A673 (cell line): ENCODE data around the gene CSNK2B. TPM values are rescaled to one million over a fixed set of nuclear protein-coding genes. Genes with fewer than 3 reads are reported as not detected.
A peak's percentile ranks its signal among the peaks of the same experiment; 100 is the strongest.

ENCODE experiments used
- BruUV-seq: library from RNA; stranded (reverse); fragments of 400-500 nt; replicated peaks from 2 replicates; lab custom pipeline; 2021; lab: Mats Ljungman, UMichigan
- CTCF ChIA-PET: fragments of 300-600 bp; sonication (Branson Sonifier 250); formaldehyde crosslinking; loops from one replicate; lab custom pipeline; 2022; ENCODE audit warnings: antibody characterized with exemption; lab: Charles Lee
- POLR2A ChIA-PET: fragments of 300-600 bp; sonication (Branson Sonifier 250); formaldehyde crosslinking; loops from one replicate; lab custom pipeline; 2022; ENCODE audit warnings: antibody characterized with exemption; ENCODE audit not compliant: low non-redundant PET; lab: Charles Lee
- DNase-seq: peaks from one replicate; pipeline ENCODE4 v3.0.0-alpha.2; 2015; ENCODE audit warnings: low spot score
- H3K27ac ChIP-seq: fragments of 200-600 bp; sonication (generic); 2 replicates; pipeline ENCODE4 v1.5.1; 2016; ENCODE audit warnings: mixed run types, low read depth, mild to moderate bottlenecking, mixed read lengths, antibody characterized with exemption, low read length; ENCODE audit not compliant: poor library complexity, severe bottlenecking
- H3K27me3 ChIP-seq: fragments of 200-600 bp; sonication (generic); replicated peaks from 2 replicates; pipeline ENCODE4 v1.6.1; 2017; ENCODE audit warnings: mixed run types, low read depth, mild to moderate bottlenecking, mixed read lengths, antibody characterized with exemption, low read length; ENCODE audit not compliant: insufficient read depth, poor library complexity
- H3K36me3 ChIP-seq: fragments of 200-600 bp; sonication (generic); 2 replicates; pipeline ENCODE4 v1.6.1; 2016; ENCODE audit warnings: mixed run types, mild to moderate bottlenecking, mixed read lengths, antibody characterized with exemption, low read length; ENCODE audit not compliant: insufficient read depth, poor library complexity, severe bottlenecking
- H3K4me1 ChIP-seq: fragments of 200-600 bp; sonication (generic); 2 replicates; pipeline ENCODE4 v1.6.1; 2017; ENCODE audit warnings: mixed run types, mild to moderate bottlenecking, mixed read lengths, antibody characterized with exemption, low read length; ENCODE audit not compliant: insufficient read depth, poor library complexity, severe bottlenecking
- H3K4me3 ChIP-seq: fragments of 200-600 bp; sonication (generic); 2 replicates; pipeline ENCODE4 v1.5.1; 2016; ENCODE audit warnings: low read depth, mixed run types, mild to moderate bottlenecking, mixed read lengths, low read length; ENCODE audit not compliant: poor library complexity, severe bottlenecking
- H3K9me3 ChIP-seq: fragments of 200-600 bp; sonication (generic); 2 replicates; pipeline ENCODE4 v1.6.1; 2016; ENCODE audit warnings: mixed run types, low read depth, mild to moderate bottlenecking, mixed read lengths, antibody characterized with exemption, low read length; ENCODE audit not compliant: poor library complexity, severe bottlenecking
- EZH2 ChIP-seq: fragments of 200-600 bp; sonication (generic); IDR thresholded peaks from 2 replicates; pipeline ENCODE4 v1.6.1; 2017; ENCODE audit warnings: borderline replicate concordance, low read depth, mild to moderate bottlenecking, mixed read lengths, antibody characterized with exemption, low read length; ENCODE audit not compliant: poor library complexity, severe bottlenecking
- intact Hi-C: fragments of 100-400 bp; cut with micrococcal nuclease; formaldehyde crosslinking; loops from one replicate; pipeline ENCODE4 v1.10.0; 2022; ENCODE audit not compliant: unreplicated experiment
- total RNA-seq: library from RNA; stranded (reverse); gene quantifications from 2 replicates; pipeline ENCODE4 v1.2.3, GENCODE V29; 2021
- TF ChIP-seq, protein P1 (sequence below): fragments of 300-800, 200-600 bp; sonication (generic); conservative IDR thresholded peaks from 2 replicates; pipeline ENCODE4 v1.5.1; 2017; ENCODE audit warnings: low read depth, mild to moderate bottlenecking, antibody characterized with exemption, low read length, moderate library complexity, mixed read lengths

The CSNK2B gene
- total RNA-seq, 1 experiment from 2014 or later = 253 TPM

DNA sequence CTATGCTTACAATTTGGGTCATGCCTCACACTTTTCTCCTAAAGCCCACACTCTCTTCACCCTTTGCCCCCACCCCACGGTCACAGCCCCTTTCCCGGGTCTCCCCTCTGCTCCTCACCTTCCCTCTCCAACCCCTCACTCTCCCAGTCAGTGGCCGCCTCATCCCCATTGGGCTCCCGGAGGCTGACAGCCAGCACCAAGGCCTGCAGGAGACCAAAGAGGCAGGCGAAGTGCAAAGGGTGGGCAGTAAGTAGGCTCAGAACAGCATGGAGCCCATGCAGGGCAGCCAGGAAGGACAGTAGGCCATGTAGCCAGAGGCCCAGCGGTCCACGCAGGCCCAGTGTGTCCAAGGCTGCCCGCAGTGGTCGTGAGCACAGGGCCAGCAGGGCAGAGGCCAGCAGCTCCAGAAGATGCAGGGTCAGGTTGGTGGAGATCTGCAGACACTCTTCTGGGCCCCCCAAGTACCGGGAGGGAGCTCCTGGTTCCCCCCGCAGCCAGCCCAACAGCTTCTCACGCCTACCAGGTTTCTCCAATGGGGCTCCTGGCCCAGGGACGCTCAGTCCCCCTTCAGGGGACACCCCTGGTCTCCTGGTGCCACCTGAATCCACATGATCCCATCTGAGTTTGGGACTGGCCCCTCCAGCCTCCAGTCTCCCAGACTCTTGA, 6.8 kb upstream of the CSNK2B start:
- Histone ChIP-seq H3K4me3 (peak overlapping the region; percentile 83), H3K4me1 (peaks cover 39% of the 10 kb centered on the region), H3K27me3 (no peaks in the 10 kb centered on the region), H3K27ac (peak overlapping the region; percentile 88), H3K9me3 (no peaks in the 10 kb centered on the region), H3K36me3 (peaks cover 19% of the 10 kb centered on the region)
- intact Hi-C loops = loop anchor here (10.0 kb wide), 1 partner anchor 114 kb away; the partner anchor contains the start of genes ATP6V1G2, DDX39B and NFKBIL1
- ChIA-PET CTCF (no interaction called here), POLR2A (interaction anchor here (0.5 to 0.6 kb wide), 2 partner anchors 21 to 81 kb away, joined by 3 to 4 read pairs; partner anchors contain the start of gene MSH5)
- no peak for DNase-seq
- TF ChIP-seq, protein P1, sequence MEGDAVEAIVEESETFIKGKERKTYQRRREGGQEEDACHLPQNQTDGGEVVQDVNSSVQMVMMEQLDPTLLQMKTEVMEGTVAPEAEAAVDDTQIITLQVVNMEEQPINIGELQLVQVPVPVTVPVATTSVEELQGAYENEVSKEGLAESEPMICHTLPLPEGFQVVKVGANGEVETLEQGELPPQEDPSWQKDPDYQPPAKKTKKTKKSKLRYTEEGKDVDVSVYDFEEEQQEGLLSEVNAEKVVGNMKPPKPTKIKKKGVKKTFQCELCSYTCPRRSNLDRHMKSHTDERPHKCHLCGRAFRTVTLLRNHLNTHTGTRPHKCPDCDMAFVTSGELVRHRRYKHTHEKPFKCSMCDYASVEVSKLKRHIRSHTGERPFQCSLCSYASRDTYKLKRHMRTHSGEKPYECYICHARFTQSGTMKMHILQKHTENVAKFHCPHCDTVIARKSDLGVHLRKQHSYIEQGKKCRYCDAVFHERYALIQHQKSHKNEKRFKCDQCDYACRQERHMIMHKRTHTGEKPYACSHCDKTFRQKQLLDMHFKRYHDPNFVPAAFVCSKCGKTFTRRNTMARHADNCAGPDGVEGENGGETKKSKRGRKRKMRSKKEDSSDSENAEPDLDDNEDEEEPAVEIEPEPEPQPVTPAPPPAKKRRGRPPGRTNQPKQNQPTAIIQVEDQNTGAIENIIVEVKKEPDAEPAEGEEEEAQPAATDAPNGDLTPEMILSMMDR = no peak
- TF ChIP-seq EZH2 = no peak
- no TSS peak for BruUV-seq

DNA sequence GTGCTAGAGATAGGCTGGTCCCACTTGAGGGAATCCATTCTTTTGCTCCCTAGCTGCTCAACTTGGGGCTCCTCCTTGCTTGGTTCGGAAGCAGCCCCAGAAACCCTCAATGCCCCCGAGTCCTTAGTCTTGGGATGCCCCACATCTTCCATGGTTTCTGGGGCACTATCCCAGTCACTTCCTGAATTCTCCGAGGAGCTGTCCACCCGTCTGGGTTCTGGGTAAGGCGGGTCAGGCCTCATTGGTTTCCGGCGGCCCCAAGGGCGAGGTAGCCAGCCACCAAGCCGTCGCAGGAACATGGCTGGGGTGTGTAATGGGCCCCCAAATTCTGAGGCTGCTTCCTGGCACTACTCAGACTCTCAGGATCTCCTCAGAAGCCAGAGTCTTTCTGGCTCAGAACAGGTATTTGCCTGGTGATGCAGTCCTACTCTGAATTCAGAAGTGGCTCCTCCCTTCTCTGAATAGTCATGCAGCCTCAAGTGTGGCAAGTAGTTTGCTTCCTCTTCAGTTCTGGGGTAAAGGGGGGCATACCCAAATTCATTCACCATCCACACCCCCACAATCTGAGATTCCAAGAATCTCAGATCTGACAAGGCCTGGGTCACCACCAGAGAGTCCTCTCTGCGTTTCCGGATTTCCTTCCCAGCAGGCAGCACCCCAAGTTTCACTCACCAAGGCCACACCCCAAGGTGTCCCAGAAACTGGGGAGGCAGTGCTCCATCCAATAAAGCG, 6.1 kb upstream of the CSNK2B start:
- BruUV-seq = no TSS peak
- DNase-seq = no peak
- H3K27ac ChIP-seq = peak overlapping the region; percentile 88

More for the DNA sequence above, 6.1 kb upstream of the CSNK2B start:
- Histone ChIP-seq H3K36me3 (peaks cover 19% of the 10 kb centered on the region), H3K27me3 (no peaks in the 10 kb centered on the region), H3K9me3 (no peaks in the 10 kb centered on the region), H3K4me3 (peak overlapping the region; percentile 83), H3K4me1 (peaks cover 39% of the 10 kb centered on the region)
- CTCF ChIA-PET = interaction anchor here (1.0 kb wide), 1 partner anchor 63 kb away, joined by 4 read pairs; no protein-coding TSS in a partner anchor
- intact Hi-C loops = loop anchor here (5.0 to 10.0 kb wide), 2 partner anchors 38 to 115 kb away; partner anchors contain the start of genes ATP6V1G2, DDX39B, NFKBIL1 and PRRC2A
- TF ChIP-seq, protein P1 = no peak
- no peak for TF ChIP-seq EZH2
- POLR2A ChIA-PET = interaction anchor here (0.5 kb wide), 1 partner anchor 24 kb away, joined by 4 read pairs; no protein-coding TSS in a partner anchor
